Epithelial cell of alveolus of lung (primary cell): ENCODE measurements around the gene TIPIN. TPM values are rescaled to one million over a fixed set of nuclear protein-coding genes. Genes with fewer than 3 reads are reported as not detected.

Experiments
- total RNA-seq: library from RNA; depleted of rRNA; stranded (reverse); fragments of >200 nt; gene quantifications from 2 replicates; pipeline ENCODE4 v1.2.1, GENCODE V29; 2015

TIPIN gene, protein sequence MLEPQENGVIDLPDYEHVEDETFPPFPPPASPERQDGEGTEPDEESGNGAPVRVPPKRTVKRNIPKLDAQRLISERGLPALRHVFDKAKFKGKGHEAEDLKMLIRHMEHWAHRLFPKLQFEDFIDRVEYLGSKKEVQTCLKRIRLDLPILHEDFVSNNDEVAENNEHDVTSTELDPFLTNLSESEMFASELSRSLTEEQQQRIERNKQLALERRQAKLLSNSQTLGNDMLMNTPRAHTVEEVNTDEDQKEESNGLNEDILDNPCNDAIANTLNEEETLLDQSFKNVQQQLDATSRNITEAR
- 3.5 and 8.9 TPM in 2 replicates for total RNA-seq

DNA sequence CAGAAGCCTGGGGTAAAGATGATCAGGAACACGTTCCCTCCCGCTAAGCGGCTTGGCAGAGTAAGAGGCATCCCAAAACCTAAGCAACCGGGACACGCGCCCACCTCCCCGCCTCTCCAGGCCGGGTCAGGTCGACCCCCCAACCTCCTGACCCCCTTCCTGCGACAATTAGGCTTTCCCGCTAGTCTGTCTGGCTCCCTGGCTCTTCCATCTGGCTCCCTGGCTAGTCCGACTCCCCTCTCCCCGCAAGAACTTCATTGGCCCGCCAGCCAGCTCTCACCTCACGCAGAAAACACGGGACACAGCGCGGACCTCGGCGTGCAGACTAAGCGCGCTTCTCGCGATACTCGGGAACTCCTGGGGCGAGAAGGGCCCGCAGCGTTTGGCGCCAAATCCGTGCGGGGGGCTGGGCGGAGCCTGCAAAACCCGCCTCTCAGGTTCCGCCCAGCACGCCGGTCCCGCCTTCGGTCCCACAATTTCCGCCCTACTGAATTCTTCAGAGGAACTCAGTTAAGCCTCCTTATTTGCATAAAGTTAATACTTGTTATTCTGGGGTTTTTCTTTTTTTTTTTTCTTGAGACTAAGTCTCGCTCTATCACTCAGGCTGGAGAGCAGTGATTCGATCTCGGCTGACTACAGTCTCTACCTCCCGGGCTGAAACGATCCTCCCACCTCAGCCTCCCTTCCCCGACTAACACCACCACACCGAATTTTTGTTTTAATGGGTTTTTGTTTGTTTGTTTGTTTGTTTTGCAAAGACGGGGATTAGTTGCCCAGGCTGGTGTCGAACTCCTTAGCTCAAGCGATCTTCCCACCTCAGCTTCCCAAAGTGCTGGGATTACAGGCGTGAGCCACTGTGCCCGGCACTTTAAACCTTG is at the start of gene TIPIN:
TIPIN (minus strand) TSS at position 327 of the 878 bp plus-strand sequence. CDS start 3,738 bp downstream, outside the sequence.

GRCh38 chr15:66386204-66387123 is 30.0 kb upstream of the TIPIN start, which contains the start of gene MAP2K1:
MAP2K1 (plus strand) TSS chr15:66386912; CDS start chr15:66387348, 436 bp downstream.

GRCh38 chr15:66293419-66294156 is 62.9 kb downstream of the TIPIN start, which contains the start of gene DIS3L:
DIS3L (plus strand) TSS chr15:66293568; CDS start chr15:66293597, 29 bp downstream.

Other genes starting within 250 kb of the TIPIN start
- gene MEGF11, start 102.9 kb downstream of the TIPIN start, total RNA-seq, result not detected in 2 replicates
- 8.9 and 9.8 TPM in 2 replicates for gene DIS3L, start 63.1 kb downstream of the TIPIN start, total RNA-seq
- gene MAP2K1, start 30.2 kb upstream of the TIPIN start, total RNA-seq, result 32.9 and 44.5 TPM in 2 replicates
- gene SNAPC5, start 141.1 kb upstream of the TIPIN start, total RNA-seq, result 17.5 and 20.9 TPM in 2 replicates
- 5,333 and 8,616 TPM in 2 replicates for gene RPL4, start 148.2 kb upstream of the TIPIN start, total RNA-seq
- gene ZWILCH, start 148.6 kb upstream of the TIPIN start, total RNA-seq, result 7.2 and 19.3 TPM in 2 replicates
- gene LCTL, start 209.3 kb upstream of the TIPIN start, total RNA-seq, result 2.1 TPM in 1 of 2 replicates, not detected in the other